ENCODE data around the gene CRHR2.

Gene CRHR2

GRCh38 chr7:30730097-30730496 is 47.8 kb upstream of the CRHR2 start:
- Histone ChIP-seq H3K9me3 (ENCODE audit: control insufficient read depth, insufficient read depth, low read length) (no peaks in the 10 kb centered on the region), H3F3A (ENCODE audit: control insufficient read depth, insufficient read depth) (no peaks in the 10 kb centered on the region), H3K27me3 (ENCODE audit: control insufficient read depth, low read length) (peaks cover 27% of the 10 kb centered on the region), H3K4me1 (ENCODE audit: control insufficient read depth, low read length) (peaks cover 12% of the 10 kb centered on the region), H3K36me3 (ENCODE audit: control insufficient read depth, low read length) (no peaks in the 10 kb centered on the region), H3K27ac (ENCODE audit: low read depth, low read length) (no peak overlapping the region), H4K20me1 (ENCODE audit: control insufficient read depth, insufficient read depth, low read depth, low read length) (no peaks in the 10 kb centered on the region), H3K4me2 (ENCODE audit: low read length) (no peak overlapping the region), H3K9me2 (replicated peaks; ENCODE audit: control insufficient read depth, low read length) (no peaks in the 10 kb centered on the region), H3K79me2 (ENCODE audit: control insufficient read depth, low read length) (no peaks in the 10 kb centered on the region), H3K4me3 (ENCODE audit: low read length) (no peak overlapping the region)
- no peak for TF ChIP-seq EZH2phosphoT487 (IDR thresholded peaks at IDR 0.05; ENCODE audit: borderline replicate concordance, low read length)
- TF ChIP-seq CTCF (IDR thresholded peaks at IDR 0.05; ENCODE audit: low read depth, low read length, poor library complexity, severe bottlenecking): no peak

- Histone ChIP-seq H3K79me2 (ENCODE audit: control insufficient read depth, low read length) (no peaks in the 10 kb centered on the region), H4K20me1 (ENCODE audit: control insufficient read depth, insufficient read depth, low read depth, low read length) (no peaks in the 10 kb centered on the region), H3K4me1 (ENCODE audit: control insufficient read depth, low read length) (peaks cover 12% of the 10 kb centered on the region), H3K4me3 (ENCODE audit: low read length) (no peak overlapping the region), H3K27me3 (ENCODE audit: control insufficient read depth, low read length) (peaks cover 30% of the 10 kb centered on the region), H3K27ac (ENCODE audit: low read depth, low read length) (no peak overlapping the region), H3F3A (ENCODE audit: control insufficient read depth, insufficient read depth) (no peaks in the 10 kb centered on the region), H3K4me2 (ENCODE audit: low read length) (no peak overlapping the region), H3K36me3 (ENCODE audit: control insufficient read depth, low read length) (no peaks in the 10 kb centered on the region), H3K9me2 (replicated peaks; ENCODE audit: control insufficient read depth, low read length) (no peaks in the 10 kb centered on the region), H3K9me3 (ENCODE audit: control insufficient read depth, insufficient read depth, low read length) (no peaks in the 10 kb centered on the region)
- no peak for TF ChIP-seq CTCF (IDR thresholded peaks at IDR 0.05; ENCODE audit: low read depth, low read length, poor library complexity, severe bottlenecking)
- no peak for TF ChIP-seq EZH2phosphoT487 (IDR thresholded peaks at IDR 0.05; ENCODE audit: borderline replicate concordance, low read length)
Observed at GRCh38 chr7:30729642-30730041, 47.4 kb upstream of the CRHR2 start.

GRCh38 chr7:30728591-30729100 is 46.4 kb upstream of the CRHR2 start:
- Histone ChIP-seq H3K9me3 (ENCODE audit: control insufficient read depth, insufficient read depth, low read length) (no peaks in the 10 kb centered on the region), H3K27ac (ENCODE audit: low read depth, low read length) (no peak overlapping the region), H3K79me2 (ENCODE audit: control insufficient read depth, low read length) (no peaks in the 10 kb centered on the region), H3K9me2 (replicated peaks; ENCODE audit: control insufficient read depth, low read length) (no peaks in the 10 kb centered on the region), H3K4me2 (ENCODE audit: low read length) (no peak overlapping the region), H3K36me3 (ENCODE audit: control insufficient read depth, low read length) (no peaks in the 10 kb centered on the region), H3K4me1 (ENCODE audit: control insufficient read depth, low read length) (peaks cover 12% of the 10 kb centered on the region), H3K27me3 (ENCODE audit: control insufficient read depth, low read length) (peaks cover 35% of the 10 kb centered on the region), H3F3A (ENCODE audit: control insufficient read depth, insufficient read depth) (no peaks in the 10 kb centered on the region), H4K20me1 (ENCODE audit: control insufficient read depth, insufficient read depth, low read depth, low read length) (no peaks in the 10 kb centered on the region), H3K4me3 (ENCODE audit: low read length) (no peak overlapping the region)
- TF ChIP-seq CTCF (IDR thresholded peaks at IDR 0.05; ENCODE audit: low read depth, low read length, poor library complexity, severe bottlenecking): no peak
- TF ChIP-seq EZH2phosphoT487 (IDR thresholded peaks at IDR 0.05; ENCODE audit: borderline replicate concordance, low read length): no peak

Measured in DOHH2 (cell line).